Measurements from ENCODE around the gene FAM210A. TPM values are rescaled to one million over a fixed set of nuclear protein-coding genes. Genes with fewer than 3 reads are reported as not detected.
"Not testable (repeated sequence)": the region's sequence is repeated elsewhere in the genome, so short reads cannot be mapped to it uniquely, and the experiment has no call there.

Gene FAM210A
- total RNA-seq, 2 experiments from 2014 or later, result 20.9 to 26.4 TPM

DNA sequence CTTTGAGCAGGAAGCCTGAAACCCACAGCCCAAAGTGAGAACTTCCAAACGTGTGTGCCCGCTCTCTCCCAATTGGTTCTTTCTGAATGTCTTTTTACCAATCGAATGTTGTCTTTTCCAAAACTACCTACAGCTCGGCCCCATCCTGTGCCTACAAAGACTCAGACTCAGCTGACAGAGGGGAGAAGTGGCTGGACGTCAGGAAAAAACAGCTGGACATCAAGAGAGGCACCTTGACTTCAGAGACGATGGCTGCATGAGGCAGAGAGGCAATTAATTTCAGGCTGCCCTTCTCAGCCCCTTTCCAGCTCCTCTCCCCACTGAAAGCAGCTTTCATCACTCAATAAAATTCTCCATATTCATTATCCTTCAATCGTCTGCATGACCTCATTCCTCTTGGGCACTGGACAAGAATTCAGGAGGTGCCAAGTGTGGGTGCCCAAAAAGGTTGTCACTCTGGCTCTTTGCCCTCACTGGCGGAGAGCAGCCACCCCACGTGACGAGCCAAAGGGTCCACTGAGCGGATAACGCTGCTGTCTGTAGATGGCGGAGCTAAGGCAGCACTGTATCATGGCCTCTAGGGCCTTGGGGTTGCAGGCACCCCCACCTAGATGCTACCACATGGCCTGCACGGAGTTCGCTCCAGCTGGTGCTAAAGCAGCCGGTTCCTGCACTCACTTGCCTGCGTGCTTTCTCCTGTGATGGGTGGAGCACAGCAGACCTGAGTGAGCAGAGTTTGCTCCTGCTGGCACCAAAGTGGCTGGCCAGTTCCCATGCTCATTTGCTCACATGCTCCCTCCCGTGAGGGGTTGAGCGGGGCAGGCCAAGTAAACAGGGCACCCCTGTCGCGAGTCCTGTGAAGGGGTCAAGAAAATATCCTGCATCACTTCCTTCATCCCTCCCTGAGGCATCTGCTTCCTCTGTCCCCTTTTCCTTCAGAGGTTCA is 37.9 kb downstream of the FAM210A start:
- CTCF ChIA-PET, result no interaction called here

DNA sequence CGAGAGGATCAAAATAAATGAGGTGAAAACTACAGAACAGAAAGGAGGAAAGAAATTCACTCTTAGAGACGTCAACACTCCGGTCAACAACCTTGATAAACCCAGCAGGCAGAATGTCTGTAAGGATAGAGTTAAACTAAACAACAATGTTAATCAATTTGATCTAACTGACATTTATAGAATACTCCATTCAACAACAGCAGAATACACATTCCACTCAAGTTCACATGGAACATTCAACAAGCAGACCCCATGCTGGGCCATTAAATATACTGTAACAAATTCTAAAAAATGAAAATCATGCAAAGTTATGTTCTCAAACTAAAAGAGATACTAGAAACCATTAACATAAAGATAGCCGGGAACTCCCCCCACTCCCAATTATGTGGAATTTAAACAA is 41.8 kb downstream of the FAM210A start:
- CTCF ChIA-PET, result no interaction called here
- Mint-ChIP-seq H3K4me3 (no peak overlapping the region), H3K36me3 (peaks cover 24% of the 10 kb centered on the region), H3K27ac (no peak overlapping the region), H3K27me3 (no peaks in the 10 kb centered on the region), H3K4me1 (no peaks in the 10 kb centered on the region), H3K9me3 (ENCODE audit: low read depth) (no peaks in the 10 kb centered on the region)
- DNase-seq (no peak), ATAC-seq (no peak)

More for the DNA sequence above, 37.9 kb downstream of the FAM210A start:
- DNase-seq, result no peak
- Mint-ChIP-seq H3K4me1 (no peaks in the 10 kb centered on the region), H3K27ac (no peak overlapping the region), H3K4me3 (no peak overlapping the region), H3K27me3 (no peaks in the 10 kb centered on the region), H3K36me3 (peaks cover 29% of the 10 kb centered on the region), H3K9me3 (ENCODE audit: low read depth) (peaks cover 2% of the 10 kb centered on the region)
- ATAC-seq, result no peak

DNA sequence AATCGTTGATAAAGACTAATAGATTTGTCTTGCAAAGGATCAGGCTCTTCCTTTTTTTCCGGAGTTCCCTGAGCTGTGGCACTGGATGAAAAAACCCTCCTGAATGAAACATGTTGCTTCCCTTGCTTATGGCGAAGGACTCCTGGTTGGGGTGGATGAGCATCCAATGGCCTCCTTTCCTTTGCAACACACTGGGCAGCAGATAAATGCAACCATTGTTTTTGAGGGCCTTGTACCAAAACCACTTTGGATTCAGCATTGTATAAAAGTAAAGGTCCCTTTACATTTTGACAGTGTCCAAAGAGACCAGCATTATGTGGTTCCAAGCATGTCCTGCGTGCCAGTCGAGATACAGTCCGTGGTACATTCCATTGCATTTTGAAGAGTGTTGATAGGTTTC is 44.7 kb downstream of the FAM210A start:
- Mint-ChIP-seq H3K4me3 (no peak overlapping the region), H3K27me3 (no peaks in the 10 kb centered on the region), H3K36me3 (peaks cover 11% of the 10 kb centered on the region), H3K4me1 (peaks cover 9% of the 10 kb centered on the region), H3K27ac (no peak overlapping the region), H3K9me3 (ENCODE audit: low read depth) (no peaks in the 10 kb centered on the region)
- DNase-seq, result no peak
- CTCF ChIA-PET, result no interaction called here
- ATAC-seq, result no peak

DNA sequence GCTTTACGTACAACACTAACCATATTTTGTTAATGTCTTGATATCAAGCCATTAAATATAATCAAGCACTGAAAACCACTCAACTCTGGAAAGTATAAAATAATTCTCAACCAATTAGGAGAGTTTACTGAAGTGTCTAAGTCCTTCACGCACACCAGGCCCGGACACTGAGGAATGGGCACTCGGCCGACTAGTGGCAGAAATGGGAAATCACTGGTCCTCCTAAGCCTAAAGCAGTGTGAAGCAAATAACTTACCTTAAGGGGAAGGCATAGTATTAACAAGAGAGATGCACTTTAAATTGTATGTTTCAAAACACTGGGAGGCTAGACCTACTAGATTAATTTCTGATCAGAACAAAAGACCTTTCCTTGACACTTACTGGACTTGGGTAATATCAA is 45.7 kb downstream of the FAM210A start:
- H3K27me3 Mint-ChIP-seq, result no peaks in the 10 kb centered on the region
- DNase-seq, result no peak
- H3K4me3 Mint-ChIP-seq, result no peak overlapping the region
- CTCF ChIA-PET, result no interaction called here
- peaks cover 9% of the 10 kb centered on the region for H3K4me1 Mint-ChIP-seq
- no peak for ATAC-seq
- peaks cover 13% of the 10 kb centered on the region for H3K36me3 Mint-ChIP-seq
- no peaks in the 10 kb centered on the region for H3K9me3 Mint-ChIP-seq (ENCODE audit: low read depth)
- H3K27ac Mint-ChIP-seq, result no peak overlapping the region

DNA sequence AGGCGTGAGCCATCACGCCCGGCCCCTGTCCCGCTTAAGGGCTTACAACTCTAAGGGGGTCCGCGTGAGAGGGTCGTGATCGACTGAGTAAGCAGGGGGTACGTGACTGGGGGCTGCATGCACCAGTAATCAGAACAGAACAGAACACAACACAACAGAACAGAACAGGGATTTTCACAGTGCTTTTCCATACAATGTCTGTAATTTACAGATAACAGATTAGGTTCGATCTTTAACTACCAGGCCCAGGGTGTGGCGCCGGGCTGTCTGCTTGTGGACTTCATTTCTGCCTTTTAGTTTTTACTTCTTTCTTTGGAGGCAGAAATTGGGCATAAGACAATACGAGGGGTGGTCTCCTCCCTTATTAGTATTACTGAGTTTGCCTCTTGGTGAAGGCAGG is 49.0 kb downstream of the FAM210A start:
- H3K9me3 Mint-ChIP-seq (ENCODE audit: low read depth); H3K4me1 Mint-ChIP-seq; DNase-seq; H3K4me3 Mint-ChIP-seq; H3K27me3 Mint-ChIP-seq; CTCF ChIA-PET; H3K27ac Mint-ChIP-seq; H3K36me3 Mint-ChIP-seq; ATAC-seq: not testable (repeated sequence)

DNA sequence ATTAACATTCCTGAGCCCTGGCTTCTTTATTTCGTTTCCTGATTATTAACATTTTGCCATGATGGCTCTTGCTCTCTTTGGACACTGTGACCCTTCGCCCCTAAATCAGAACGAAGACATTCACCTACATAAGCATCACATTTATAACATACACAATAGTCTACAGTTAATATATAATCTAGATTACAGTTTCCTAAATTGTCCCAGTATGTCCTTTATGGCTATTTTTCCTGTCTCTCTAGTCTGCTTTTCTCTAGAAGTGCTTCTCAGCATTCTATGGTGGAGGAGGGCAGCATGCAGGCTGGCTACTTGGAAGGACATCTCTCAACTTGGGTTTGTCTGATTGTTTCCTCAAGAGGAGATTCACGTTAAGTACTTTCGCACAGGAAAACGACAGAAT is 49.9 kb downstream of the FAM210A start:
- no peak for DNase-seq
- no peaks in the 10 kb centered on the region for H3K9me3 Mint-ChIP-seq (ENCODE audit: low read depth)
- no peaks in the 10 kb centered on the region for H3K27me3 Mint-ChIP-seq
- H3K4me1 Mint-ChIP-seq, result peaks cover 9% of the 10 kb centered on the region
- ATAC-seq, result peak; percentile 45
- H3K27ac Mint-ChIP-seq, result no peak overlapping the region
- H3K36me3 Mint-ChIP-seq, result peaks cover 6% of the 10 kb centered on the region
- CTCF ChIA-PET, result no interaction called here
- no peak overlapping the region for H3K4me3 Mint-ChIP-seq

DNA sequence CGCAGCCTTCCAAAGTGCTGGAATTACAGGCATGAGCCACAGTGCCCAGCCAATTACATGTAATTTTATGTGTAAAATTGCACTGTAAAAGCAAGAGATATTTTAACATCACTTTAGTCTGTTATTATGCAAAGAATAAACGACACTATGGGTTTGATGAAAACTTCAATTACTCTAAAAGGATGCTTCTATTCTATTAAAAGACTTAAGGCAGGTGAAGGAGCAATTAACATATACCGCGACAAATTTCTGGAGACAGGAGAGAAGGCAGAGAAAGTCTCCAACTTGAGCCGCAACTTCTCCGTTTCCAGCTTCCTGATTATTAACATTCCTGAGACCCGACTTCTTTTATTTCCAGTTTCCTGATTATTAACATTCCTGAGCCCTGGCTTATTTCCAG is 53.7 kb downstream of the FAM210A start:
- CTCF ChIA-PET, result no interaction called here
- no peaks in the 10 kb centered on the region for H3K27me3 Mint-ChIP-seq
- peak; percentile 39 for ATAC-seq
- H3K9me3 Mint-ChIP-seq (ENCODE audit: low read depth), result no peaks in the 10 kb centered on the region
- no peak overlapping the region for H3K4me3 Mint-ChIP-seq
- H3K27ac Mint-ChIP-seq, result no peak overlapping the region
- H3K4me1 Mint-ChIP-seq, result no peaks in the 10 kb centered on the region
- peaks cover 9% of the 10 kb centered on the region for H3K36me3 Mint-ChIP-seq
- DNase-seq, result no peak

DNA sequence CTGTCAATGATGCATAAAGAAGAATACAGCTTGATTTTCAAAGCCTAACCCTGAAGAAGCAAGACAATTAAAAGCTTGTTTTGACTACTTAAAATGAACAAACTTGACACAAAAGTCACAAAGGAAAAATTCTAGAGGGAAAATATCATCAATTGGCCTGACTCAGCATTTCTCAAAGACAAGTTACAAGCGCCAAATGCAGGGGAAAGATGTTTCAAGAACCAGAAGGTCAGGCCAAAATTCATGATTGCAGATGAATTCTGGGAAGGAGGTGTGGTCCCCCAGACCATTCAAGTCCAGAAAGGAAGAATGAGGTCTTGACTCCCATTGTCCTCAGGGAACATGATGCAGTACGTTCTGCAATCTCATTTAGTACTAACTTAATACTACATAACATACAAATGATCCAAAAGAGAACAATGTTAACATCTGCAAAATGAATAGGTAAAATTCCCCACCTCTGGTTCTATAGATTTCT is 64.5 kb downstream of the FAM210A start:
- DNase-seq (no peak), ATAC-seq (no peak)
- CTCF ChIA-PET, result no interaction called here
- Mint-ChIP-seq H3K27me3 (no peaks in the 10 kb centered on the region), H3K27ac (no peak overlapping the region), H3K9me3 (ENCODE audit: low read depth) (no peaks in the 10 kb centered on the region), H3K36me3 (peaks cover 10% of the 10 kb centered on the region), H3K4me3 (no peak overlapping the region), H3K4me1 (no peaks in the 10 kb centered on the region)

DNA sequence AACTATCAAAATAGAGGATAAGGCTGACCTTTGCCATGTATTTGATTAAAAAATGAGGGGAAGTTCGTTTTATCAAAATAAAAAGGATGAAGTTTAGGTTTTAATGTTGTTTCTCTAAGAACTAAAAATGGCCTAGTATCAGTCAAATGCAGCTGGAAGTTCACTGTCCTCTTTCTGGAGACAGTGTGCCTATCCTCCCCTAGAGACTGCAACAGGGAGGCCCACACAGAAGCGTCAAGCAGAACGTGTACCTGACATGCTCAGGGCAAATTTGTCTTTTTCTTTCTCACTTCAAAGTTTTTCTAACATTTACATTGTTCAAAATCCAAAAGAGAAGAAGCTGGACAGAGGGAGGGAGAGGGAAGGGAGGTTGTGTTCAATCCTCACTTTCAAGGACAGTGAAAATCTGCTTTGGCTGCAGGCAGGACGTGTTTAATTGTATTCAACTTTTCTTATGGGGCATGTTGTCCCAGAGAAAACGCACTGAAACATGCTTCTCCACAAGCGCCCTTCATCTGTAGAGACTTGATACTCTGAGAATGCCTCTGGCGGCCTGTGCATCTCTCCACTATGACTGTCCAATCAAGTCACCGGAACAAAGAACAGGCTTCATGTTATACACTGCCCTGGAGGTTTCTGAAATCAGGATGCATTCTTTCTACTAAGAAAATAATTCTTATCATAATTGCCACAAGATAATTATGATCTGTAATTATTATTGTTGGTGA is 65.1 kb downstream of the FAM210A start:
- no peak for ATAC-seq
- Mint-ChIP-seq H3K4me1 (no peaks in the 10 kb centered on the region), H3K36me3 (peaks cover 8% of the 10 kb centered on the region), H3K9me3 (ENCODE audit: low read depth) (no peaks in the 10 kb centered on the region), H3K27me3 (no peaks in the 10 kb centered on the region), H3K4me3 (no peak overlapping the region), H3K27ac (no peak overlapping the region)
- no peak for DNase-seq
- CTCF ChIA-PET, result no interaction called here

DNA sequence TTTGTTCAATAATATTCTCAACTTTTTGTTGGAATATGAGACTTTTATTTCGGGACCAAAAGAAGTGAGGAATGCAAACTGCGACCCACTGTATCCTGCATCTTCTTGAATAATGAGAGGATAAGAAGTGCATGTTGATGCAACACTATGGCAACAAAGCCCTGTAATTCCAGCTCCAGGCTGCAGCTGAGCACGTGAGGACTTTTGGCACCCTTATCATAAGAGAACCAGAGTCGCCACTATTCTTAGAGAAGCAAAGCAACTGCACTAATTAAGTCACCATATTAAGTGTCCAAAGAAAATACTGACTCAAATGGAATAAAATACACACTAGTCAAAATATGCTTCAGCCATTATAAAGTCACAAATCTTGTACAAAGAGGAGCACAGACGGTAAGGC is 65.8 kb downstream of the FAM210A start:
- Mint-ChIP-seq H3K36me3 (peaks cover 8% of the 10 kb centered on the region), H3K9me3 (ENCODE audit: low read depth) (no peaks in the 10 kb centered on the region), H3K27ac (no peak overlapping the region), H3K27me3 (no peaks in the 10 kb centered on the region), H3K4me1 (no peaks in the 10 kb centered on the region), H3K4me3 (no peak overlapping the region)
- CTCF ChIA-PET, result no interaction called here
- DNase-seq (no peak), ATAC-seq (no peak)

DNA sequence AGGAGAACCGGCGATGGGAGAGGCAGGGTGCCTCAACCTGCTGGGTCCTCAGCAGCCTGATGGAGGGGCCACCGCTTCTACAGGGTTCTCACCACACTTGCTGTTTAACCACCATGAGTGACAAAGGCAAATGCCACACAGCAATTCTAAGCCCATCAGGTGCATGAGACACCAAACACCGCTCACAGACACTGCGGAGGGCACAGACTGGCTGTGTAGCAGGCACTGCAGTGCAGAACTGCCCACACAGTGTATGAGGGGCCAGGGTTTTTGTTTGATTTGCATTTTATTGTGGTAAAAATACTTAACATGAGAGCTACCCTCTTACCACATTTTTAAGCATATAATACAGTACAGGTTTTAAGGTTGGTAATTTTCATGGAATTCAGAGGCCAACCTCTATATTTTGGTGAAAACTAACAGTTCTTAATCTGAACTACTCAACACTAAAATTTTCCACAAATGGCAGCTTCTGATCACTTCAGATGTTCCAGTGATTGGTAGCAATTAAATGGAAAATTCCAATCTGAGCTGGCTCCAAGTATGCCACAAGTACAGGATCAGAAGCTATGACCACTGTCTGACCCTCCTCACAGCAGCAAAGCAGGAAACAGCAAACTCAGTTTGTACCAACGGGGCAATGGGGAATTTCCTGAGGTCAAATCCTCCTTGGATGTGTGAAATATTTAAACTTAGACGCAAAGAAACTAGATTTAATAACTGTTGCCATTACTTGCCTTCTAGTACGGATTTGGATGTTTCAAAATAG is 67.7 kb downstream of the FAM210A start:
- H3K36me3 Mint-ChIP-seq, result peaks cover 3% of the 10 kb centered on the region
- H3K27ac Mint-ChIP-seq, result no peak overlapping the region
- DNase-seq (no peak), ATAC-seq (no peak)
- H3K9me3 Mint-ChIP-seq (ENCODE audit: low read depth), result no peaks in the 10 kb centered on the region
- no peaks in the 10 kb centered on the region for H3K27me3 Mint-ChIP-seq
- H3K4me1 Mint-ChIP-seq, result no peaks in the 10 kb centered on the region
- no peak overlapping the region for H3K4me3 Mint-ChIP-seq
- CTCF ChIA-PET, result no interaction called here

DNA sequence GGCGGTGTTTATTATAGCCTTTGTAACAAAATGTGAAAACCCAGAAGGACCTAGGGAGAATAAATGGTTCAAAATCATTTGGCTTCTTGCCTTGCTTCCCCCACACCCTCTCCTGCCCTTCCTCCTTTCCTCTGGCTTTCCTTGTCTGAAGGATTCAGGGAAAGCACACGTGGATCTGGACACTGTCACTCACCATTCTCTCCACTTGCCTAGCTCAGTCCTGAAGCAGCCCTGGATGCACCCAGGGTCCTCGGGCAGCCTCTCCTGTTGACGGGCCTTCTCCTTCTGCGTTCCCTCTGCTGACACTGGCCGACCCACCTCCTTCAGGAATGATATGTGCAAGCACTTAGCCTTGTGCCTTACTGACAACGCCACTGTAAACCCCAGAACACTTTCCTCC is 68.4 kb downstream of the FAM210A start:
- DNase-seq, result no peak
- no peaks in the 10 kb centered on the region for H3K27me3 Mint-ChIP-seq
- H3K36me3 Mint-ChIP-seq, result peaks cover 3% of the 10 kb centered on the region
- no peak overlapping the region for H3K27ac Mint-ChIP-seq
- no peak overlapping the region for H3K4me3 Mint-ChIP-seq
- CTCF ChIA-PET, result no interaction called here
- no peak for ATAC-seq
- H3K9me3 Mint-ChIP-seq (ENCODE audit: low read depth), result no peaks in the 10 kb centered on the region
- H3K4me1 Mint-ChIP-seq, result no peaks in the 10 kb centered on the region

DNA sequence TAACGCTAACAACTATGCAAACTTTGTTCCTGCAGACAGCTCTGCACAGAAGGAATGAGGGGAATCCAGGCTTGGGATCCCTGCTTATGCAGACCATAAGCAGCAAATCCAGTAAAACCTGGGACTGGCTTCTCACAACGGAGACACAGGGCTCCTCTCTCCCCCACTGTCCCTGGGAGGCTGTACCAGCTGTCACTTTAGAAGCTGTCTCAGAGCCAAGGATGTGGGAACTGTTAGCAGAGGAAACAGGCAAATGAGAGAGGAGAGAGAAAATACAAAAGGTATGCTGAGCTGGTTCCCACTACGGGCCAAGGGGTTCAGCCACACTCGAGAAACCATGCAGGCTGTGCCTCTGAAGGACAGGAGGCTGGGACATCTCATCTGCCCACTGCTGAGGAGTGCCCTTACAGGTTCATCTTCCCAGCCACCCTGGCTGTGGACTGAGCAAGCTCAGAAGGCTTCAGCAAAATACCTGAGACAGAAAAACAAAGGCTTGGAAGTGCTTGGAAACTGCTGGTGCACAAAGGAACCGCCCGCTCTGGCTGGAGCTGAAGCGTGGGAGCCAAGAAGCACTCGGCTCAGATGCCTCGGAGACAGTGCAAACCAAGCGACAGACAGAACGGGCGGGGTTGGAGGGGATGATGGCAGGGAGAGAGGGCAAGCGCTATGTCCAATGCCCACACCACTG is 72.5 kb downstream of the FAM210A start:
- Mint-ChIP-seq H3K4me1 (no peaks in the 10 kb centered on the region), H3K4me3 (no peak overlapping the region), H3K27me3 (no peaks in the 10 kb centered on the region), H3K36me3 (no peaks in the 10 kb centered on the region), H3K27ac (no peak overlapping the region), H3K9me3 (ENCODE audit: low read depth) (no peaks in the 10 kb centered on the region)
- CTCF ChIA-PET, result no interaction called here
- ATAC-seq, result no peak
- no peak for DNase-seq

Measured in activated CD8-positive, alpha-beta memory T cell treated with anti-CD3 and anti-CD28 coated beads, Interleukin-2, amount 10 ng/mL, durations not matched to agents 7 days and 5 days (primary cell).